Fibroblast of pulmonary artery (primary cell): ENCODE results near the gene LFNG.

Source experiments
- DNase-seq: peaks from one replicate; pipeline ENCODE4 v3.0.0-alpha.2; 2010; ENCODE audit warnings: low read depth
- H3K4me3 ChIP-seq: replicated peaks from 2 replicates; pipeline ENCODE4 v1.5.1; 2011; ENCODE audit warnings: low read depth, mild to moderate bottlenecking, control low read depth, low read length, moderate library complexity
- TF ChIP-seq, protein P1 (sequence below): IDR thresholded peaks from 2 replicates; pipeline ENCODE4 v1.5.1; 2011; ENCODE audit warnings: mild to moderate bottlenecking, control low read depth, low read length, inconsistent platforms; ENCODE audit errors: missing control alignments

Gene LFNG

GRCh38 chr7:2474224-2474623, 45.4 kb upstream of the LFNG start:
- TF ChIP-seq, protein P1, sequence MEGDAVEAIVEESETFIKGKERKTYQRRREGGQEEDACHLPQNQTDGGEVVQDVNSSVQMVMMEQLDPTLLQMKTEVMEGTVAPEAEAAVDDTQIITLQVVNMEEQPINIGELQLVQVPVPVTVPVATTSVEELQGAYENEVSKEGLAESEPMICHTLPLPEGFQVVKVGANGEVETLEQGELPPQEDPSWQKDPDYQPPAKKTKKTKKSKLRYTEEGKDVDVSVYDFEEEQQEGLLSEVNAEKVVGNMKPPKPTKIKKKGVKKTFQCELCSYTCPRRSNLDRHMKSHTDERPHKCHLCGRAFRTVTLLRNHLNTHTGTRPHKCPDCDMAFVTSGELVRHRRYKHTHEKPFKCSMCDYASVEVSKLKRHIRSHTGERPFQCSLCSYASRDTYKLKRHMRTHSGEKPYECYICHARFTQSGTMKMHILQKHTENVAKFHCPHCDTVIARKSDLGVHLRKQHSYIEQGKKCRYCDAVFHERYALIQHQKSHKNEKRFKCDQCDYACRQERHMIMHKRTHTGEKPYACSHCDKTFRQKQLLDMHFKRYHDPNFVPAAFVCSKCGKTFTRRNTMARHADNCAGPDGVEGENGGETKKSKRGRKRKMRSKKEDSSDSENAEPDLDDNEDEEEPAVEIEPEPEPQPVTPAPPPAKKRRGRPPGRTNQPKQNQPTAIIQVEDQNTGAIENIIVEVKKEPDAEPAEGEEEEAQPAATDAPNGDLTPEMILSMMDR: no peak
- no peak overlapping the region for H3K4me3 ChIP-seq
- no peak for DNase-seq

- no peak for DNase-seq
- H3K4me3 ChIP-seq: no peak overlapping the region
- TF ChIP-seq, protein P1: no peak
Measured at GRCh38 chr7:2474813-2475677, 44.5 kb upstream of the LFNG start.

- H3K4me3 ChIP-seq: no peak overlapping the region
- TF ChIP-seq, protein P1: no peak
- no peak for DNase-seq
Measured at GRCh38 chr7:2475678-2476015, 43.9 kb upstream of the LFNG start.

- TF ChIP-seq, protein P1: no peak
- DNase-seq: no peak
- H3K4me3 ChIP-seq: no peak within 1 kb of the TSS
Measured at GRCh38 chr7:2476298-2476697, 43.3 kb upstream of the LFNG start, which contains the start of gene GRIFIN. Gene GRIFIN, minus strand, starts transcription at chr7:2476398. Its CDS starts 15 bp downstream, at chr7:2476383.

DNA sequence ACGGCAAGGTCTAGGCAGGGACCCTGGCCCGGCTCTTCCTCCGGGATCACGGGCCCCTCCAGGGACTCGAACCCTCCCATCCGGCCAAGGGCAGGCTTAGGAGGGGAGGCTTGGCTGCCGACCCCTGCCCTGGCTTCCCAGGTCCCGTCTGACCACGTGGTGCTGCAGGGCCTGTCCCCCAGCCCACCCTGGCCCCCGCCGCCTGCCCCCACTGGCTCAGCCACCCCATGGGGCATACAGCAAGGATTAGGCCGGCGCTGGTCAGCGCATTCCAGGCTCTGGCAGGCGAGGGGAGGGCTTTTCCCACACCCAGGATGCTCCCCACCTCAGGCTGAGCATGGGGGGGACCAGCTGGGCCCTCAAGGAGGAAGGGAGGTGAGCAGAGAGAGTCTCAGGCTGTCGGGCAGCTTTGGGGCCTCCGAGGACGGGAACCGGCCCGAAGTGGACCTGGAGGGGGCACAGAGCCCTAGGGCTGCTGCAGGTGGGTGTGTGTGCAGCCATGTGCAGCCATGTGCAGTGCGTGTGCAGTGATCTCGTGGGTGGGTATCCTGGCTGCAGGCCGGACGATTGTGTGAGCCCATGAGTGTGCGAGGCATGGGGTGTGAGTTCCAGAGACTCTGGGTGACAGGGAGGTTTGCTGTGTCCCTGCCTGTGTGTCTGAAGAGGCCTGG, 42.7 kb upstream of the LFNG start:
- TF ChIP-seq, protein P1: no peak
- no peak for DNase-seq
- no peak overlapping the region for H3K4me3 ChIP-seq

DNA sequence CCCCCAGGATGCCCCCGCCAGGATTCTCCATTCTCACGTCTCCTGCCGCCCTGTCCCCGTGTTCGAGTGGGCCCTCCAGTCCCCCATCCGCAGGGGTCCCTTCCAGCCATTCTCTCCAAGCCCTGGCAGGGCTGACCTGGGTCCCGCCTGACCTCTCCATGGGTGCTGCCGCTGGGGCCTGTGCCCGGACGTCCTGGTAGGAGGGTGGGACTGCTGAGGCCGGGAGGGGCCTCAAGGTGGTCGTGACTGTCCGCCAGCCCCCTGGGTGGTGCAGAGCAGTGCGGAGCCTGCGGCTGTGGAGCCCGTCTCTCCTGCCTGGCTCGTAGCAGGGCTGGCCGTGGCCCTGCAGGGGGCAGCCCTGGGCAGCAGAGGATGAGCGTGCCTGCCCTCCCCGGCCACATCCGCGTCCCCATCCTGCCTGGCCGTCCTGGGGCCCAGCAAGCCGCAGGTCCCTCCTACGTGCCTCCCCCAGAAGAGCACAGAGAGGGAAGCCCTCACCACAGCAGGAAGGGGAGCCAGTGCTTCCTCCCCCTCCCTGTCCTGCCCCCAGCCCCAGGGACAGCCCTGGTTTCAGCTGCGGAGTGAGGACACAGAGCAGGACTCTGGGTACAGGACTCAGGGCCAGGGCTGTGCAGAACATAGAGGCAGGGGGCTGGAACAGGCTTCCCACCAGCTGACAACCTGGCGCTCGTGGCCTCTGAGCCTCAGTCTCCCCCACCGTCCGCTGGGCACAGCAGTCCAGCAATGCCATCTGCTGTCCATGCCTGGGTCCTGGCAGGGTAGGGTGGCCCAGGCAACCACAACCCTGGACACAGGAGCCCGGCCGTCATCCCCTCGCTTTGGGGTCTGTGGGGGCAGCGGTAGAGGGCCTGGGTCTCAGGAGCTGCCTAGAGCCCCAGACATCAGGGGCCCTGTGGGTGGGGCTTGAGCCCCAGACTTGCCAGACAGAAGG, 41.9 kb upstream of the LFNG start:
- H3K4me3 ChIP-seq: no peak overlapping the region
- peak; percentile 60 for DNase-seq
- TF ChIP-seq, protein P1: peak; percentile 81
